ENCODE results near the gene TACC2.

The TACC2 gene

DNA sequence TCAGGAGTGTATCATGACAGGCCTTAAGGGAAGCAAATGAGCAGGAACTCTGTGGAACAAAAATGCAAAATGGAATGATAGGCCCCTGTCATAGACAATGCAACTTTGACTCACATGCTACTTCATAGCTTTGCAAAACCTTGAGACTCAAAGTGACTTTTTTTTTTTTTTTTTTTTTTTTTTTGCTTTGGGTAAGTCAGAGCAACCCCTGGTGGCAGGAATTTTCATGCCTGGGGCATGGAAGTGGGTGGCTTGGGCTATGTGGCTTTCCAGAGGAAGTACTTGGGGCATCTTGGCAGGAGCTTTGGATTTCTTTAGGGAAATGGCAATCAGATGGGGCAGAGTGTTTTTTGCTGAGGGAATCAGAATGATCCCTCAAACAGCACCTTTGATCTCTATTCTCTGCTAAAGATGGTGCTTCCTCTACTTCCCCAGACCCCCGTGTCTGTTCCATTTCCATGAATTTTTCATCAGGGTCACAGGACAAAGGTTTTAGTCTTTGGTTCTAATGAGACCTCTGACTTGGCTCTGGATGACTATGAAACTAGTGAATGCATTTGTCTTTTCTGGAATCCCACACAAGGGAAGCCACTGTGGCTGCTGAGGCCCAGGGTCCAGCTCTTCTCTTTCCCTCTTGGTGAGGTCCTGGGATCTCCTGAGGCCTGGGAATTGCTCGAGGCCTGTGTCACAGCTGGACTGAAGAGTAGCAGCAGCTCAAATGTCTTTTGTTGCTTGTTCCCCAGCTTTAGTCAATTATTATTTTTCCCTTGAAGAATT, 62.8 kb downstream of the TACC2 start:
- no peak overlapping the region for H3K4me3 ChIP-seq (ENCODE audit: low read depth, low read length)
- TF ChIP-seq, protein P1, sequence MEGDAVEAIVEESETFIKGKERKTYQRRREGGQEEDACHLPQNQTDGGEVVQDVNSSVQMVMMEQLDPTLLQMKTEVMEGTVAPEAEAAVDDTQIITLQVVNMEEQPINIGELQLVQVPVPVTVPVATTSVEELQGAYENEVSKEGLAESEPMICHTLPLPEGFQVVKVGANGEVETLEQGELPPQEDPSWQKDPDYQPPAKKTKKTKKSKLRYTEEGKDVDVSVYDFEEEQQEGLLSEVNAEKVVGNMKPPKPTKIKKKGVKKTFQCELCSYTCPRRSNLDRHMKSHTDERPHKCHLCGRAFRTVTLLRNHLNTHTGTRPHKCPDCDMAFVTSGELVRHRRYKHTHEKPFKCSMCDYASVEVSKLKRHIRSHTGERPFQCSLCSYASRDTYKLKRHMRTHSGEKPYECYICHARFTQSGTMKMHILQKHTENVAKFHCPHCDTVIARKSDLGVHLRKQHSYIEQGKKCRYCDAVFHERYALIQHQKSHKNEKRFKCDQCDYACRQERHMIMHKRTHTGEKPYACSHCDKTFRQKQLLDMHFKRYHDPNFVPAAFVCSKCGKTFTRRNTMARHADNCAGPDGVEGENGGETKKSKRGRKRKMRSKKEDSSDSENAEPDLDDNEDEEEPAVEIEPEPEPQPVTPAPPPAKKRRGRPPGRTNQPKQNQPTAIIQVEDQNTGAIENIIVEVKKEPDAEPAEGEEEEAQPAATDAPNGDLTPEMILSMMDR (IDR thresholded peaks at IDR 0.05; ENCODE audit: low read depth, low read length): peak; percentile 64

DNA sequence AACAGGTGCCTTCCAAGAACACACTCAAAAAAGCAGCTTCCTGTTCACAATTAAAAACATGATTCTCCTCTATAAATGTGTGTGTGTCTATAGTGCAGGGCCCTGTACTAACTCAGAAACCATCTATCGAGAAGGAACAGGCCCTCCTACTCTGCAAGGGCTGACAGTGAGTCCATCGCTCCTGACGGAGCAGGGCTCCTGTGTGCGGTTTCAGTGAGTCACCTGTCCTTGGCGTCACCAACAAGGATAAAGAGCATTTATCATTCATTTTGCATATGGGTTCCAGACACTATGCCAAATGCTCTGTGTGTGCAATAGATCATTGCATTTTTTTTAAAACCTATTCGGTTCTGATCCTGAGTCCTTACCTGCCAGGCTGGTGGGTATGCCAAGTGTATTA, 63.7 kb downstream of the TACC2 start:
- no peak overlapping the region for H3K4me3 ChIP-seq (ENCODE audit: low read depth, low read length)
- TF ChIP-seq, protein P1 (IDR thresholded peaks at IDR 0.05; ENCODE audit: low read depth, low read length): no peak

DNA sequence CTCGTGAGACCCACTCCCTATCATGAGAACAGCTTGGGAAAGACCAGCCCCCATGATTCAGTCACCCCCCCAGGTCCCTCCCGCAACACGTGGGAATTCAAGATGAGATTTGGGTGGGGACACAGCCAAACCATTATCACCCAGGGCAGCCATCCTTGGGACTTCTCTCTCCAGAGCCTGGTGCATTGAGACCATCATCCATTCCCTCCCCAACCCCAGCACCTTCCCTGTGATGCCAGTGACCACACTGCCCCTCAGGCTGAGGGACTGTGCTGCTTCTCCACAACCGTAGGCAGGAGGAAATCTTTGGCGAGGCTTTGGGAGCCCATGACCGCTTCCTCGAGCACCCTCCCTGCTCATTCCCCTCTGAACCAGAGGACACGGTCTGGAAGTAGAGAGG, 64.4 kb downstream of the TACC2 start:
- no peak overlapping the region for H3K4me3 ChIP-seq (ENCODE audit: low read depth, low read length)
- TF ChIP-seq, protein P1 (IDR thresholded peaks at IDR 0.05; ENCODE audit: low read depth, low read length): no peak

DNA sequence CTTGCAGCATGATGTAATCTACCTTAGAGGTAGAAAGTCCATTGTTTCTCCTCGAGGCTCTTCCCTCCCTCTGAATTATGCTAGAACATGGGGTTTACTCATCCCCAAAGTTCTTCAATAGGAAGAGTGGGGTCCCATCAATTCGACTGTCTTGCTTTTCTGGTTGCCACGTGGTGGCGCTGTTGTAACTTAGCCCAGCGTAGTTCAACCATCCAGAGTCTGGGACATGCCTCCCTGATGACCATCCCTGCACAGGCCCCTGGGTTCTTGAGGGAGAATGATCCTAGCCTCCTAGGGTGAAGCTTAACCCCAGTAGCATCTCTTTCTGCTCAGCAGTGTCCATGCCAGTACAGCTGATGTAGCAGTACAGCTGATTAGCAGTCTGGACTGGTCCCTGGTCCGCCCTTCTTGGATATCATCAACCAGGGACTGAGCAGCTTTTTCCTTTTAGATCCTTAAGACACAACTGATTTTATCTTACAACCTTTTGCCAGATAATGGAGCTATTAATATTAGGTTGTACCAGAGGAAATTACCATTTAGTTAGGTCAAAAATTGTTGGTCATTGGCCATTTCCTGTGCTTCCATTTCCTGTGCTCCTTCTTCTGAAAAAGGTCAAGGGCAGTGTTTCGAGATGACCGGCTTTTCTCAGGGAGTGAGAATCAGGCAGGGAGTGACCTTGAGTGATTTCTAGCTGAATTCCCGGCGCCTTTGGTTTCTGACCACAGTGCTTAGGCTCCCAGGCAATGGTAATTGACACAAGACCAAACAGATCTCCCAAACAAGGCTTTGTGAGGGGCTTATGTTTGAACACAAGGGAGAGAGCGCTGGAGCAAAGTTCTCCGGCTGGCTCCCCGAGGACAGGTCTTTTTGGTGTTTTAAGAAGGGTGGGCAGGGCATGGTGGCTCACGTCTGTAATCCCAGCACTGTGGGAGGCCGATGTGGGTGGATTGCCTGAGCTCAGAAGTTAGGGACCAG, 65.4 kb downstream of the TACC2 start:
- TF ChIP-seq, protein P1 (IDR thresholded peaks at IDR 0.05; ENCODE audit: low read depth, low read length): peak; percentile 60
- no peak overlapping the region for H3K4me3 ChIP-seq (ENCODE audit: low read depth, low read length)

DNA sequence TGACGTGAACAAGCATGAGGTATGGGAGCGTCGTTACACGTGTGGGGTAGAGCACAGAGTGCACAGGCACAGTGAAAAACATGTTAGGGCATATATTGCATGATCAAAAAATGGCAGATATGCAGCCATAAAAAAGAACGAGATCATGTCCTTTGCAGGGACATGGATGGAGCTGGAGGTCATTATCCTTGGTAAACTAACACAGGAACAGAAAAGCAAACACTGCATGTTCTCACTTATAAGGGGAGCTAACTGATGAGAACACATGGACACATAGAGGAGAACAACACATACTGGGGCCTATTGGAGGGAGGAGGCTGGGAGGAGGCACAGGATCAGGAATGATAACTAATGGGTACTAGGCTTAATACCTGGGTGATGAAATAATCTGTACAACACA, 66.3 kb downstream of the TACC2 start:
- no peak overlapping the region for H3K4me3 ChIP-seq (ENCODE audit: low read depth, low read length)
- TF ChIP-seq, protein P1 (IDR thresholded peaks at IDR 0.05; ENCODE audit: low read depth, low read length): no peak

DNA sequence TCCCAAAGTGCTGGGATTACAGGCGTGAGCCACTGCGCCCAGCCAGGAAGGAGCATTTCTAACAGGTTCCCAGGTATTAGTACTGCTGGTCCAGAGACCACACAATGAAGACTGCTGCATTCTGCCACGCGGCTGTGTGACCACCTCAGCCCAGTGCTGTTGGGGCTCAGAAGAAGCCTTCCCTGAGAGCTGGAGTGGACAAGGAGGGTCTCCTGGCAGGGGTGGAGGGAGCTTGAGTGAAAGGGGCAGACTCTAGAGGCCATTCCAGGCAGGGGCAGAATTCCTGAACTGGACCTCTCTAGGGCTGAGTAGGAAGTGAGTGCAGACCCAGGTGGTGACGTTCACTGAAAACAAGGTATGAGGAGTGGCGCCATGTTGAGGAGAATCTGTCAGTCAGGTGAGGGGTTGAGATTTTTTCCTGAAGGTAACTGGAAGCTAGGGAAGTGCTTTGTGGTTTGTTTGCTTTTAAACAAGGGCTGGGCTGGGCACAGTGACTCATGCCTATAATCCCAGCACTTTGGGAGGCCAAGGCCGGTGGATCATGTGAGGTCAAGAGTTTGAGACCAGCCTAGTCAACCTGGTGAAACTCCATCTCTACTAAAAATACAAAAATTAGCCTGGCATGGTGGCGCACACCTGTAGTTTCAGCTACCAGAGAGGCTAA, 67.6 kb downstream of the TACC2 start:
- TF ChIP-seq, protein P1 (IDR thresholded peaks at IDR 0.05; ENCODE audit: low read depth, low read length): no peak
- no peak overlapping the region for H3K4me3 ChIP-seq (ENCODE audit: low read depth, low read length)
